H9 (cell line): Measurements from ENCODE around the gene NOTUM. TPM values are rescaled to one million over a fixed set of nuclear protein-coding genes. Genes with fewer than 3 reads are reported as not detected.

Experiments used
- DNase-seq: peaks from one replicate; pipeline ENCODE4 v3.0.0-alpha.2; 2017
- H2AFZ ChIP-seq: one replicate; pipeline ENCODE4 v1.6.1; 2013; ENCODE audit warnings: mild to moderate bottlenecking, low read length, control low read depth, moderate library complexity
- H2AK5ac ChIP-seq: 2 replicates; pipeline ENCODE4 v1.6.1; 2013; ENCODE audit warnings: low read length, control low read depth, mixed read lengths; ENCODE audit not compliant: insufficient read length
- H2BK120ac ChIP-seq: one replicate; pipeline ENCODE4 v1.6.1; 2013; ENCODE audit warnings: low read depth, mild to moderate bottlenecking, low read length, control low read depth, inconsistent platforms; ENCODE audit not compliant: poor library complexity, severe bottlenecking
- H2BK12ac ChIP-seq: 2 replicates; pipeline ENCODE4 v1.6.1; 2013; ENCODE audit warnings: low read length, control low read depth, mixed read lengths, low read depth; ENCODE audit not compliant: insufficient read length
- H2BK15ac ChIP-seq: 2 replicates; pipeline ENCODE4 v1.6.1; 2013; ENCODE audit warnings: low read depth, low read length, control low read depth
- H2BK20ac ChIP-seq: one replicate; pipeline ENCODE4 v1.6.1; 2013; ENCODE audit warnings: low read depth, mild to moderate bottlenecking, low read length, control low read depth, inconsistent platforms; ENCODE audit not compliant: poor library complexity, severe bottlenecking
- H2BK5ac ChIP-seq: 2 replicates; pipeline ENCODE4 v1.6.1; 2013; ENCODE audit warnings: low read length, control low read depth, mixed read lengths; ENCODE audit not compliant: insufficient read length
- H3K14ac ChIP-seq: 2 replicates; pipeline ENCODE4 v1.6.1; 2013; ENCODE audit warnings: low read length, control low read depth; ENCODE audit not compliant: insufficient read depth
- H3K18ac ChIP-seq: 2 replicates; pipeline ENCODE4 v1.6.1; 2013; ENCODE audit warnings: low read depth, mild to moderate bottlenecking, mixed read lengths, low read length, control low read depth; ENCODE audit not compliant: insufficient read length
- H3K23ac ChIP-seq: 2 replicates; pipeline ENCODE4 v1.6.1; 2013; ENCODE audit warnings: low read length, control low read depth, mixed read lengths, low read depth; ENCODE audit not compliant: insufficient read length
- H3K23me2 ChIP-seq: 2 replicates; pipeline ENCODE4 v1.6.1; 2013; ENCODE audit warnings: low read depth, mild to moderate bottlenecking, mixed read lengths, low read length, control low read depth; ENCODE audit not compliant: insufficient read length, poor library complexity, severe bottlenecking
- H3K27ac ChIP-seq: 2 replicates; pipeline ENCODE4 v1.5.1; 2013; ENCODE audit warnings: low read length, control low read depth, mixed read lengths, low read depth; ENCODE audit not compliant: insufficient read length
- H3K27me3 ChIP-seq: 2 replicates; pipeline ENCODE4 v1.6.1; 2013; ENCODE audit warnings: low read length, control low read depth, inconsistent platforms; ENCODE audit not compliant: insufficient read depth
- H3K4ac ChIP-seq: 2 replicates; pipeline ENCODE4 v1.6.1; 2013; ENCODE audit warnings: low read depth, mild to moderate bottlenecking, control low read depth, inconsistent platforms, low read length, moderate library complexity
- H3K4me1 ChIP-seq: 2 replicates; pipeline ENCODE4 v1.6.1; 2013; ENCODE audit warnings: low read length, control low read depth, inconsistent platforms; ENCODE audit not compliant: insufficient read depth
- H3K4me2 ChIP-seq: 2 replicates; pipeline ENCODE4 v1.6.1; 2013; ENCODE audit warnings: low read length, control low read depth, mixed read lengths; ENCODE audit not compliant: insufficient read length, insufficient read depth
- H3K56ac ChIP-seq: 2 replicates; pipeline ENCODE4 v1.6.1; 2013; ENCODE audit warnings: low read depth, mild to moderate bottlenecking, mixed read lengths, low read length, control low read depth; ENCODE audit not compliant: insufficient read length
- H3K79me1 ChIP-seq: 2 replicates; pipeline ENCODE4 v1.6.1; 2013; ENCODE audit warnings: low read depth, mild to moderate bottlenecking, moderate library complexity, low read length, control low read depth, inconsistent platforms; ENCODE audit not compliant: insufficient read depth, poor library complexity, severe bottlenecking
- H3K79me2 ChIP-seq: 2 replicates; pipeline ENCODE4 v1.6.1; 2013; ENCODE audit warnings: low read length, control low read depth, inconsistent platforms; ENCODE audit not compliant: insufficient read depth
- H3K9ac ChIP-seq: 2 replicates; pipeline ENCODE4 v1.6.1; 2013; ENCODE audit warnings: low read length, control low read depth, mixed read lengths; ENCODE audit not compliant: insufficient read length; ENCODE audit errors: extremely low read depth
- H3K9me3 ChIP-seq: one replicate; pipeline ENCODE4 v1.6.1; 2013; ENCODE audit warnings: low read depth, low read length, inconsistent platforms; ENCODE audit not compliant: control insufficient read depth
- H3T11ph ChIP-seq: one replicate; pipeline ENCODE4 v1.6.1; 2013; ENCODE audit warnings: mild to moderate bottlenecking, low read length, control low read depth, inconsistent platforms
- H4K20me1 ChIP-seq: one replicate; pipeline ENCODE4 v1.6.1; 2013; ENCODE audit not compliant: control insufficient read depth, insufficient read length, insufficient read depth
- H4K5ac ChIP-seq: 2 replicates; pipeline ENCODE4 v1.6.1; 2013; ENCODE audit warnings: low read depth, mild to moderate bottlenecking, mixed read lengths, low read length, control low read depth; ENCODE audit not compliant: insufficient read length
- H4K8ac ChIP-seq: replicated peaks from 2 replicates; pipeline ENCODE4 v1.6.1; 2013; ENCODE audit warnings: low read length, control low read depth, mixed read lengths, low read depth; ENCODE audit not compliant: insufficient read length
- H4K91ac ChIP-seq: 2 replicates; pipeline ENCODE4 v1.6.1; 2013; ENCODE audit warnings: low read depth, mild to moderate bottlenecking, moderate library complexity, mixed read lengths, low read length, control low read depth; ENCODE audit not compliant: insufficient read length
- H3K27ac Mint-ChIP-seq, 3 experiments: 2 replicates in 2 of 3; 3 replicates in 1 of 3; pipeline ENCODE4 v1.8.0; 2020 to 2021; ENCODE audit warnings: mixed read lengths in 3 of 3, mild to moderate bottlenecking in 1 of 3, moderate library complexity in 1 of 3
- H3K27me3 Mint-ChIP-seq: 2 replicates; pipeline ENCODE4 v1.8.0; 2021; ENCODE audit warnings: low read depth, mild to moderate bottlenecking, moderate library complexity, mixed read lengths
- H3K36me3 Mint-ChIP-seq, 3 experiments: 2 replicates in 2 of 3; 3 replicates in 1 of 3; pipeline ENCODE4 v1.8.0; 2020 to 2021; ENCODE audit warnings: low read depth in 3 of 3, mixed read lengths in 3 of 3; ENCODE audit not compliant: insufficient read depth in 1 of 3
- H3K4me1 Mint-ChIP-seq, 2 experiments: 2 replicates each; pipeline ENCODE4 v1.8.0; 2020; ENCODE audit warnings: mixed read lengths in 2 of 2
- H3K4me3 Mint-ChIP-seq, 2 experiments: 2 replicates in 1 of 2; 3 replicates in 1 of 2; pipeline ENCODE4 v1.8.0; 2020 to 2021; ENCODE audit warnings: mild to moderate bottlenecking in 2 of 2, mixed read lengths in 2 of 2, moderate library complexity in 1 of 2
- H3K9me3 Mint-ChIP-seq, 2 experiments: 2 replicates in 1 of 2; 3 replicates in 1 of 2; pipeline ENCODE4 v1.8.0; 2020; ENCODE audit warnings: mild to moderate bottlenecking in 2 of 2, mixed read lengths in 2 of 2, moderate library complexity in 1 of 2
- WGBS: extraction: QIAGEN DNeasy Blood & Tissue Kit; methylation state at CpG from one replicate; pipeline ENCODE4 v1.1.7; 2013; ENCODE audit warnings: missing lambda C conversion rate, low lambda C conversion rate, mixed read lengths; ENCODE audit not compliant: insufficient read length; ENCODE audit errors: extremely low coverage; 5-methylcytosine and 5-hydroxymethylcytosine counted together
- total RNA-seq: library from RNA; stranded (reverse); gene quantifications from 2 replicates; pipeline ENCODE4 v1.2.1, GENCODE V29; 2021
- TF ChIP-seq, protein P1 (sequence below): fragments of 200-600 bp; sonication (generic); conservative IDR thresholded peaks from 3 replicates; pipeline ENCODE4 v1.8.0; 2021; ENCODE audit warnings: antibody characterized with exemption, mild to moderate bottlenecking

NOTUM gene
- total RNA-seq, 1 experiment from 2014 or later = 2.1 TPM

DNA sequence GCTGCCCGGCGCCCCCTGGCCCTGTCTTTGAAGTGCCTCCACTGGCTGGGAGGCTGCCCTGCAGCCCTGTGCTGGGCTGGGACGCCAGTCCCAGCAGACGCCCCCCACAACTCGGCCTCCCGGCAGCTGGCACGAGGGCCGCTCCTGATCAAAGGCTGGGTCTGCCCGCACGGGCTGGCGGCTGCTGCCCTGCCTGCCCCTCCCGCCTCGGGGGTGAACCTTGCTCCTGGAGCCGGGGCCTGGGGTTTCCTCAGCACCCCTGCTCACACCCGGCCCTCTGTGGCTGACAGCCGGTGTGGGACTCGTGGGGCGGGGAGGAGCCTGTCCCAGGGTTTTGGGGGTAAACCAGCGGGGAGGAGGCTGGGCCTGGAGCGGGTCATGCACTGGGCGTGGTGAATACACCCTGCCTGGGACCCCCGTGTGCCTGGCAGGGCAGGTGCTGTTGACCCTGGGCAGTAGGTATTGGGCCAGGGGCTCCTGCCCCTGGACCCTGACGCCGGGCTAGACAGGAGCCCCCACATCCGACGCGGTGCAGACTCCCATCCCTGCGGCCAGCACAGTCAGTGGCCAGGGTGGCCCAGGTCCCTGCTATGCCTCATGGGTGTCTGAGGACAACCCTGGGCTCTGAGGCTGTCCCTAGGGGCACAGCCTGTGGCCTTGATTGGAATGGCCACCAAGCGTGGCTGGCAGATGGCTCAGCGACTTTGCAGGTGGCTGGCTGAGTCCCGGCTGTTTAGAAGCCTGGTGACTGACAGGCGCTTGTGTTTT, 40.0 kb upstream of the NOTUM start:
- TF ChIP-seq, protein P1, sequence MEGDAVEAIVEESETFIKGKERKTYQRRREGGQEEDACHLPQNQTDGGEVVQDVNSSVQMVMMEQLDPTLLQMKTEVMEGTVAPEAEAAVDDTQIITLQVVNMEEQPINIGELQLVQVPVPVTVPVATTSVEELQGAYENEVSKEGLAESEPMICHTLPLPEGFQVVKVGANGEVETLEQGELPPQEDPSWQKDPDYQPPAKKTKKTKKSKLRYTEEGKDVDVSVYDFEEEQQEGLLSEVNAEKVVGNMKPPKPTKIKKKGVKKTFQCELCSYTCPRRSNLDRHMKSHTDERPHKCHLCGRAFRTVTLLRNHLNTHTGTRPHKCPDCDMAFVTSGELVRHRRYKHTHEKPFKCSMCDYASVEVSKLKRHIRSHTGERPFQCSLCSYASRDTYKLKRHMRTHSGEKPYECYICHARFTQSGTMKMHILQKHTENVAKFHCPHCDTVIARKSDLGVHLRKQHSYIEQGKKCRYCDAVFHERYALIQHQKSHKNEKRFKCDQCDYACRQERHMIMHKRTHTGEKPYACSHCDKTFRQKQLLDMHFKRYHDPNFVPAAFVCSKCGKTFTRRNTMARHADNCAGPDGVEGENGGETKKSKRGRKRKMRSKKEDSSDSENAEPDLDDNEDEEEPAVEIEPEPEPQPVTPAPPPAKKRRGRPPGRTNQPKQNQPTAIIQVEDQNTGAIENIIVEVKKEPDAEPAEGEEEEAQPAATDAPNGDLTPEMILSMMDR = no peak
- Histone ChIP-seq H4K91ac (no peak overlapping the region), H2BK20ac (no peak overlapping the region), H3K27me3 (no peaks in the 10 kb centered on the region), H2AK5ac (no peak overlapping the region), H3K56ac (no peak overlapping the region), H3T11ph (no peak overlapping the region), H4K8ac (no peak overlapping the region), H3K4me2 (no peak overlapping the region), H3K23me2 (no peaks in the 10 kb centered on the region), H2BK15ac (no peak overlapping the region), H3K9me3 (no peaks in the 10 kb centered on the region), H2BK5ac (no peak overlapping the region), H3K18ac (no peak overlapping the region), H2BK12ac (no peak overlapping the region), H3K4me1 (no peaks in the 10 kb centered on the region), H3K79me2 (no peaks in the 10 kb centered on the region), H4K20me1 (no peaks in the 10 kb centered on the region), H3K9ac (no peak overlapping the region), H2AFZ (no peak overlapping the region), H3K23ac (no peak overlapping the region), H3K14ac (no peak overlapping the region; the same call in 1 of the 2 replicates), H3K4ac (no peak overlapping the region; the same call in 1 of the 2 replicates), H3K79me1 (no peaks in the 10 kb centered on the region), H2BK120ac (no peak overlapping the region), H4K5ac (no peak overlapping the region), H3K27ac (no peak overlapping the region)
- Mint-ChIP-seq H3K27ac (no peak overlapping the region), H3K4me3 (no peak overlapping the region), H3K4me1 (no peaks in the 10 kb centered on the region), H3K27me3 (no peaks in the 10 kb centered on the region), H3K36me3 (peaks cover 0 to 9% (median 9%) of the 10 kb centered on the region in 3 experiments; a peak in 6 of 7 replicates), H3K9me3 (no peaks in the 10 kb centered on the region)
- WGBS = no CpG with 5 or more reads among the region's 32 CpGs
- no peak for DNase-seq
